ENCODE results near the gene ODAD4.

ODAD4 gene

GRCh38 chr17:41967921-41968578 is 37.6 kb downstream of the ODAD4 start:
- H3K4me3 ChIP-seq (ENCODE audit: insufficient read length, low read depth), result peak overlapping the region; percentile 87
- peaks cover 41% of the 10 kb centered on the region for H3K36me3 ChIP-seq (ENCODE audit: insufficient read depth, insufficient read length, low read length)
- H3K27me3 ChIP-seq (ENCODE audit: insufficient read depth, insufficient read length), result peaks cover 3% of the 10 kb centered on the region
- H3K9ac ChIP-seq (ENCODE audit: insufficient read length, low read depth), result peak overlapping the region; percentile 88
- no peak for DNase-seq (ENCODE audit: low read depth, low spot score)
- no peaks in the 10 kb centered on the region for H3K9me3 ChIP-seq (ENCODE audit: insufficient read depth, low read length)
- no peak for TF ChIP-seq SUZ12 (IDR thresholded peaks at IDR 0.05; ENCODE audit: extremely low read depth, insufficient read depth, insufficient read length)
- TF ChIP-seq ZNF274 (IDR thresholded peaks at IDR 0.05; ENCODE audit: low read depth, low read length), result no peak
- no peak for TF ChIP-seq YY1 (IDR thresholded peaks at IDR 0.05; ENCODE audit: insufficient read depth, insufficient read length)
- peaks cover 7% of the 10 kb centered on the region for H3K4me1 ChIP-seq (ENCODE audit: insufficient read depth, insufficient read length)

- H3K4me1 ChIP-seq (ENCODE audit: insufficient read depth, insufficient read length), result peaks cover 7% of the 10 kb centered on the region
- peaks cover 3% of the 10 kb centered on the region for H3K27me3 ChIP-seq (ENCODE audit: insufficient read depth, insufficient read length)
- no peak for TF ChIP-seq SUZ12 (IDR thresholded peaks at IDR 0.05; ENCODE audit: extremely low read depth, insufficient read depth, insufficient read length)
- TF ChIP-seq ZNF274 (IDR thresholded peaks at IDR 0.05; ENCODE audit: low read depth, low read length), result no peak
- TF ChIP-seq YY1 (IDR thresholded peaks at IDR 0.05; ENCODE audit: insufficient read depth, insufficient read length), result no peak
- no peaks in the 10 kb centered on the region for H3K9me3 ChIP-seq (ENCODE audit: insufficient read depth, low read length)
- DNase-seq (ENCODE audit: low read depth, low spot score), result no peak
- H3K36me3 ChIP-seq (ENCODE audit: insufficient read depth, insufficient read length, low read length), result peaks cover 47% of the 10 kb centered on the region
- no peak overlapping the region for H3K4me3 ChIP-seq (ENCODE audit: insufficient read length, low read depth)
- H3K9ac ChIP-seq (ENCODE audit: insufficient read length, low read depth), result no peak overlapping the region
Observed at GRCh38 chr17:41968676-41969075, 38.3 kb downstream of the ODAD4 start.

- Histone ChIP-seq H3K36me3 (ENCODE audit: insufficient read depth, insufficient read length, low read length) (peaks cover 70% of the 10 kb centered on the region), H3K9ac (ENCODE audit: insufficient read length, low read depth) (no peak overlapping the region), H3K4me3 (ENCODE audit: insufficient read length, low read depth) (no peak overlapping the region), H3K4me1 (ENCODE audit: insufficient read depth, insufficient read length) (peaks cover 7% of the 10 kb centered on the region), H3K27me3 (ENCODE audit: insufficient read depth, insufficient read length) (no peaks in the 10 kb centered on the region), H3K9me3 (ENCODE audit: insufficient read depth, low read length) (no peaks in the 10 kb centered on the region)
- DNase-seq (ENCODE audit: low read depth, low spot score), result no peak
- TF ChIP-seq ZNF274 (IDR thresholded peaks at IDR 0.05; ENCODE audit: low read depth, low read length) (no peak), YY1 (IDR thresholded peaks at IDR 0.05; ENCODE audit: insufficient read depth, insufficient read length) (no peak)
Observed at GRCh38 chr17:41970901-41971331, 40.5 kb downstream of the ODAD4 start.

- H3K4me1 ChIP-seq (ENCODE audit: insufficient read depth, insufficient read length), result peaks cover 7% of the 10 kb centered on the region
Observed at GRCh38 chr17:41971721-41972523, 41.5 kb downstream of the ODAD4 start.

GRCh38 chr17:41972571-41973407 is 42.4 kb downstream of the ODAD4 start:
- Histone ChIP-seq H3K27me3 (ENCODE audit: insufficient read depth, insufficient read length) (no peaks in the 10 kb centered on the region), H3K4me1 (ENCODE audit: insufficient read depth, insufficient read length) (peaks cover 4% of the 10 kb centered on the region), H3K36me3 (ENCODE audit: insufficient read depth, insufficient read length, low read length) (peaks cover 83% of the 10 kb centered on the region), H3K4me3 (ENCODE audit: insufficient read length, low read depth) (no peak overlapping the region), H3K9ac (ENCODE audit: insufficient read length, low read depth) (no peak overlapping the region), H3K9me3 (ENCODE audit: insufficient read depth, low read length) (no peaks in the 10 kb centered on the region)
- DNase-seq (ENCODE audit: low read depth, low spot score), result no peak
- TF ChIP-seq YY1 (IDR thresholded peaks at IDR 0.05; ENCODE audit: insufficient read depth, insufficient read length), result no peak
- no peak for TF ChIP-seq SUZ12 (IDR thresholded peaks at IDR 0.05; ENCODE audit: extremely low read depth, insufficient read depth, insufficient read length)
- TF ChIP-seq ZNF274 (IDR thresholded peaks at IDR 0.05; ENCODE audit: low read depth, low read length), result no peak

More at GRCh38 chr17:41971721-41972523, 41.5 kb downstream of the ODAD4 start:
- DNase-seq (ENCODE audit: low read depth, low spot score), result no peak
- H3K9ac ChIP-seq (ENCODE audit: insufficient read length, low read depth), result no peak overlapping the region
- no peaks in the 10 kb centered on the region for H3K9me3 ChIP-seq (ENCODE audit: insufficient read depth, low read length)
- peaks cover 79% of the 10 kb centered on the region for H3K36me3 ChIP-seq (ENCODE audit: insufficient read depth, insufficient read length, low read length)
- H3K4me3 ChIP-seq (ENCODE audit: insufficient read length, low read depth), result no peak overlapping the region
- H3K27me3 ChIP-seq (ENCODE audit: insufficient read depth, insufficient read length), result no peaks in the 10 kb centered on the region
- TF ChIP-seq SUZ12 (IDR thresholded peaks at IDR 0.05; ENCODE audit: extremely low read depth, insufficient read depth, insufficient read length), result no peak
- no peak for TF ChIP-seq YY1 (IDR thresholded peaks at IDR 0.05; ENCODE audit: insufficient read depth, insufficient read length)
- no peak for TF ChIP-seq ZNF274 (IDR thresholded peaks at IDR 0.05; ENCODE audit: low read depth, low read length)

- no peak for DNase-seq (ENCODE audit: low read depth, low spot score)
- peaks cover 83% of the 10 kb centered on the region for H3K36me3 ChIP-seq (ENCODE audit: insufficient read depth, insufficient read length, low read length)
- no peak overlapping the region for H3K4me3 ChIP-seq (ENCODE audit: insufficient read length, low read depth)
- H3K4me1 ChIP-seq (ENCODE audit: insufficient read depth, insufficient read length), result no peaks in the 10 kb centered on the region
- H3K9me3 ChIP-seq (ENCODE audit: insufficient read depth, low read length), result no peaks in the 10 kb centered on the region
- no peak overlapping the region for H3K9ac ChIP-seq (ENCODE audit: insufficient read length, low read depth)
- no peak for TF ChIP-seq SUZ12 (IDR thresholded peaks at IDR 0.05; ENCODE audit: extremely low read depth, insufficient read depth, insufficient read length)
- TF ChIP-seq ZNF274 (IDR thresholded peaks at IDR 0.05; ENCODE audit: low read depth, low read length), result no peak
- TF ChIP-seq YY1 (IDR thresholded peaks at IDR 0.05; ENCODE audit: insufficient read depth, insufficient read length), result no peak
- H3K27me3 ChIP-seq (ENCODE audit: insufficient read depth, insufficient read length), result no peaks in the 10 kb centered on the region
Observed at GRCh38 chr17:41973408-41973811, 43.0 kb downstream of the ODAD4 start.

Data from NT2/D1 (cell line).